ENCODE data around the gene IFIT1.
"Not testable (repeated sequence)": the region's sequence is repeated elsewhere in the genome, so short reads cannot be mapped to it uniquely, and the experiment has no call there.

IFIT1 gene

GRCh38 chr10:89404104-89405047 is 12.0 kb downstream of the IFIT1 start:
- no peak overlapping the region for H3K27ac ChIP-seq
- TF ChIP-seq CTCF (IDR thresholded peaks at IDR 0.05) (no peak), ZFX (IDR thresholded peaks at IDR 0.05; ENCODE audit: borderline replicate concordance) (no peak)

- not testable (repeated sequence) for H3K27ac ChIP-seq
These were observed 13.8 kb downstream of the IFIT1 start for GRCh38 chr10:89406178-89406577.

GRCh38 chr10:89407792-89408191 is 15.4 kb downstream of the IFIT1 start:
- H3K27ac ChIP-seq: not testable (repeated sequence)

GRCh38 chr10:89409282-89409681 is 16.9 kb downstream of the IFIT1 start:
- H3K27ac ChIP-seq: not testable (repeated sequence)

GRCh38 chr10:89410551-89410950 is 18.1 kb downstream of the IFIT1 start:
- not testable (repeated sequence) for H3K27ac ChIP-seq

GRCh38 chr10:89411135-89411534 is 18.7 kb downstream of the IFIT1 start:
- H3K27ac ChIP-seq: not testable (repeated sequence)

- not testable (repeated sequence) for H3K27ac ChIP-seq
These were observed 19.9 kb downstream of the IFIT1 start for GRCh38 chr10:89412276-89412675.

GRCh38 chr10:89413398-89413912 is 21.0 kb downstream of the IFIT1 start:
- 0 out of 2 replicates have a peak overlapping the region, but pooled peaks have one; percentile 46 for H3K27ac ChIP-seq
- TF ChIP-seq CTCF (IDR thresholded peaks at IDR 0.05): no peak
- no peak for TF ChIP-seq ZFX (IDR thresholded peaks at IDR 0.05; ENCODE audit: borderline replicate concordance)

GRCh38 chr10:89414146-89414878 is 21.9 kb downstream of the IFIT1 start, which contains the start of gene IFIT5:
Gene IFIT5 (plus strand): TSS chr10:89414568. CDS start chr10:89414799, 231 bp downstream.
- peak within 1 kb of the TSS; percentile 46; the same call in 1 of the 2 replicates for H3K27ac ChIP-seq
- TF ChIP-seq ZFX (IDR thresholded peaks at IDR 0.05; ENCODE audit: borderline replicate concordance): no peak
- no peak for TF ChIP-seq CTCF (IDR thresholded peaks at IDR 0.05)

GRCh38 chr10:89414879-89415821 is 22.7 kb downstream of the IFIT1 start:
- TF ChIP-seq CTCF (IDR thresholded peaks at IDR 0.05) (no peak), ZFX (IDR thresholded peaks at IDR 0.05; ENCODE audit: borderline replicate concordance) (no peak)
- H3K27ac ChIP-seq: no peak overlapping the region

All from 22Rv1 (cell line).